Astrocyte (in vitro differentiated cells and primary cell): Measurements from ENCODE around the gene PLK3.

ENCODE experiments used
- CTCF ChIP-seq: IDR thresholded peaks from 2 replicates; pipeline ENCODE4 v1.5.1; 2011; ENCODE audit warnings: low read depth, mild to moderate bottlenecking, inconsistent platforms, low read length, moderate library complexity; ENCODE audit not compliant: insufficient read depth
- EZH2 ChIP-seq: IDR thresholded peaks from 2 replicates; pipeline ENCODE4 v1.6.1; 2012; ENCODE audit warnings: mild to moderate bottlenecking, low read length, inconsistent platforms; ENCODE audit not compliant: insufficient read depth

GRCh38 chr1:44777547-44777946, 22.6 kb upstream of the PLK3 start:
- no peak for TF ChIP-seq EZH2
- no peak for TF ChIP-seq CTCF
